K562 treated with DMSO at 1 percent for 48 hours (cell line): ENCODE measurements around the gene NOX4. TPM values are rescaled to one million over a fixed set of nuclear protein-coding genes. Genes with fewer than 3 reads are reported as not detected.

Experiments used
- total RNA-seq: library from RNA; unstranded; fragments of 300-600 nt; gene quantifications from 2 replicates; pipeline ENCODE4 v1.2.3, GENCODE V29; 2022; ENCODE audit warnings: low replicate concordance; ENCODE audit errors: extremely low read depth

NOX4 gene
- total RNA-seq, result not detected in 2 replicates

GRCh38 chr11:89490981-89491690 is at the start of gene NOX4:
NOX4 (minus strand) TSS chr11:89491375; CDS start chr11:89491246, 129 bp downstream.

Other genes with a start within 250 kb of the NOX4 start
- gene TRIM77, start 218.9 kb upstream of the NOX4 start, total RNA-seq, result not detected in 2 replicates